ENCODE measurements around the gene CYFIP2. TPM values are rescaled to one million over a fixed set of nuclear protein-coding genes. Genes with fewer than 3 reads are reported as not detected.
"Not testable (repeated sequence)": the region's sequence is repeated elsewhere in the genome, so short reads cannot be mapped to it uniquely, and the experiment has no call there.

CYFIP2 gene
- total RNA-seq, 1 donor from 2014 or later: 59.2 TPM

GRCh38 chr5:157390551-157391297 is 124.8 kb downstream of the CYFIP2 start:
- H3K4me3 ChIP-seq (ENCODE audit: low read depth, low read length): no peak overlapping the region
- DNase-seq (ENCODE audit: low read depth): peak; percentile 71
- TF ChIP-seq, protein P1, sequence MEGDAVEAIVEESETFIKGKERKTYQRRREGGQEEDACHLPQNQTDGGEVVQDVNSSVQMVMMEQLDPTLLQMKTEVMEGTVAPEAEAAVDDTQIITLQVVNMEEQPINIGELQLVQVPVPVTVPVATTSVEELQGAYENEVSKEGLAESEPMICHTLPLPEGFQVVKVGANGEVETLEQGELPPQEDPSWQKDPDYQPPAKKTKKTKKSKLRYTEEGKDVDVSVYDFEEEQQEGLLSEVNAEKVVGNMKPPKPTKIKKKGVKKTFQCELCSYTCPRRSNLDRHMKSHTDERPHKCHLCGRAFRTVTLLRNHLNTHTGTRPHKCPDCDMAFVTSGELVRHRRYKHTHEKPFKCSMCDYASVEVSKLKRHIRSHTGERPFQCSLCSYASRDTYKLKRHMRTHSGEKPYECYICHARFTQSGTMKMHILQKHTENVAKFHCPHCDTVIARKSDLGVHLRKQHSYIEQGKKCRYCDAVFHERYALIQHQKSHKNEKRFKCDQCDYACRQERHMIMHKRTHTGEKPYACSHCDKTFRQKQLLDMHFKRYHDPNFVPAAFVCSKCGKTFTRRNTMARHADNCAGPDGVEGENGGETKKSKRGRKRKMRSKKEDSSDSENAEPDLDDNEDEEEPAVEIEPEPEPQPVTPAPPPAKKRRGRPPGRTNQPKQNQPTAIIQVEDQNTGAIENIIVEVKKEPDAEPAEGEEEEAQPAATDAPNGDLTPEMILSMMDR (conservative IDR thresholded peaks at IDR 0.05; ENCODE audit: low read depth, low read length): no peak

GRCh38 chr5:157398305-157398704 is 132.4 kb downstream of the CYFIP2 start:
- TF ChIP-seq, protein P1 (conservative IDR thresholded peaks at IDR 0.05; ENCODE audit: low read depth, low read length): no peak
- H3K4me3 ChIP-seq (ENCODE audit: low read depth, low read length): no peak overlapping the region
- no peak for DNase-seq (ENCODE audit: low read depth)

DNA sequence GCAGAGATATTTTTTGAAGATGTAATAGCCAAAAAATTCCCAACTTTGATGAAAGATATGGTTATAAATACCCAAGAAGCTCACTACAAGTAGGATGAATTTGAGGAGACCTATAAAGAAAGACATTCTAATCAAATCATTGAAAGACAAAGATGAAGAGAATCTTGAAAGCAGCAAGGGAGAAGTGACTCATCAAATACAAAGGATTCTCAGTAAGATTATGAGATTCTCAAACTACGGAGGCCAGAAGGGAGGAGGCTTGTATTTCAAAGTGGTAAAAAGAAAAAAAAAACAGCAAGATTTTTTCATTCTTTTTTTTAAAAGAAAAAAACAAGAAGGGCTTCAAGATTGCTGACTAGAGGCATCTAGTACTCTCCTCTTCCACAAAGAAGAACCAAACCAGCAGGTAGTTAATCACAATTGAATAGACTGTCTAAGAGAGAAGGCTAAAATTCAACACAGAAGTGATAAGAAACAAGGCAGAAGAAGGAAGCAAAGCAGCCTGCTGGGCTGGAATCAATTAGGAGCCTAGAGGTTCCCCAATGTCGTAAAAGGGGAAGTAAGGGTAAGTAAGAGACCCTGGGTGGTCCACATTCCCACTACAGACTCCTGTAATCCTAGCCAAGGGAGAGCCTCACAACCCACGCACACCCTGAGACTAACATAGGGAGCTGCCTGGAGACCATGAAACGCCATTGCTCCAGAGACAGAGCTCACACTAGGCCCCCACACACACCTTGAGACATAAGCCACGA is 135.0 kb downstream of the CYFIP2 start:
- TF ChIP-seq, protein P1 (conservative IDR thresholded peaks at IDR 0.05; ENCODE audit: low read depth, low read length): no peak
- no peak for DNase-seq (ENCODE audit: low read depth)
- no peak overlapping the region for H3K4me3 ChIP-seq (ENCODE audit: low read depth, low read length)

DNA sequence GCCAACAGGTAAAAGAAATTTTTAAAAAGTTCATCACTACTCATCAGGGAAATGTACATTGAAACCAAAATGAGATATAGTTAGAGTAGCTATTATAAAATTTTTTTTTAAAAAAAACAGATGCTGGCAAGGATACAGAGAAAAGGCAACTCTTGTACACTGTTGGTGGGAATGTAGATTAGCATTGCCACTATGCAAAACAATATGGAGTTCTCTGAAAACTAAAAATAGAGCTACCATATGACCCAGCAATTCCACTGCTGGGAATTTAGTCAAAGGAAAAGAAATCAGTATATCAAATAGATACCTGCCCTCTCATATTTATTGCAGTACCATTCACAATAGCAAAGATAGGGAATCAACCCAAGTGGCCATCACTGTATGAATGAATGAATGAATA is 149.9 kb downstream of the CYFIP2 start:
- TF ChIP-seq, protein P1 (conservative IDR thresholded peaks at IDR 0.05; ENCODE audit: low read depth, low read length): no peak

DNA sequence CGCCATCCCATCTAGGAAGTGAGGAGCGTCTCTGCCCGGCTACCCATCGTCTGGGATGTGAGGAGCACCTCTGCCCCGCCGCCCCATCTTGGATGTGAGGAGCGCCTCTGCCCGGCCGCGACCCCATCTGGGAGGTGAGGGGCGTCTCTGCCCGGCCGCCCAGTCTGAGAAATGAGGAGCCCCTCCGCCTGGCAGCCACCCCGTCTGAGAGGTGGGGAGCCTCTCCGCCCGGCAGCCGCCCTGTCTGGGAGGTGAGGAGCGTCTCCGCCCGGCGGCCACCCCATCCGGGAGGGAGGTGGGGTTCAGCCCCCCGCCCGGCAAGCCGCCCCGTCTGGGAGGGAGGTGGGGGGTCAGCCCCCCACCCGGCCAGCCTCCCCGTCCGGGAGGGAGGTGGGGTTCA is 153.6 kb downstream of the CYFIP2 start:
- not testable (repeated sequence) for H3K4me3 ChIP-seq (ENCODE audit: low read depth, low read length); DNase-seq (ENCODE audit: low read depth)

More for the DNA sequence above, 149.9 kb downstream of the CYFIP2 start:
- H3K4me3 ChIP-seq (ENCODE audit: low read depth, low read length): no peak overlapping the region
- no peak for DNase-seq (ENCODE audit: low read depth)

GRCh38 chr5:157429920-157430319 is 164.0 kb downstream of the CYFIP2 start:
- not testable (repeated sequence) for DNase-seq (ENCODE audit: low read depth); H3K4me3 ChIP-seq (ENCODE audit: low read depth, low read length)

GRCh38 chr5:157431544-157432200 is 165.7 kb downstream of the CYFIP2 start:
- DNase-seq (ENCODE audit: low read depth): peak; percentile 29
- TF ChIP-seq, protein P1 (conservative IDR thresholded peaks at IDR 0.05; ENCODE audit: low read depth, low read length): peak; percentile 60
- no peak overlapping the region for H3K4me3 ChIP-seq (ENCODE audit: low read depth, low read length)
